H1 (cell line): ENCODE results near the gene PRRG2.

Experiments used
- ATF2 ChIP-seq: IDR thresholded peaks from 2 replicates; pipeline ENCODE4 v1.6.1; 2012; ENCODE audit warnings: low read length, inconsistent platforms
- CTCF ChIP-seq, 3 experiments: IDR thresholded peaks; 1 replicate in 2 of 3; 2 replicates in 1 of 3; pipeline versions ENCODE4 v1.5.1 to v1.6.1; 2011; ENCODE audit warnings: low read length in 3 of 3, mild to moderate bottlenecking in 3 of 3, inconsistent platforms in 2 of 3, low read depth in 1 of 3, moderate library complexity in 1 of 3; ENCODE audit not compliant: insufficient read depth in 1 of 3; ENCODE audit errors: control extremely low read depth in 1 of 3
- EGR1 ChIP-seq: IDR thresholded peaks from 2 replicates; pipeline ENCODE4 v1.6.1; 2011; ENCODE audit warnings: low read depth, low read length, borderline replicate concordance
- SIN3A ChIP-seq, 2 experiments: IDR thresholded peaks in 1 of 2; conservative IDR thresholded peaks in 1 of 2; 2 replicates each; pipeline ENCODE4 v1.6.1; 2011 to 2012; ENCODE audit warnings: low read length in 2 of 2, improper control_type of control experiment in 1 of 2, low read depth in 1 of 2, mild to moderate bottlenecking in 1 of 2
- SP2 ChIP-seq: IDR thresholded peaks from 2 replicates; pipeline ENCODE4 v1.6.1; 2012; ENCODE audit warnings: mild to moderate bottlenecking, low read length, inconsistent platforms
- USF2 ChIP-seq: IDR thresholded peaks from 2 replicates; pipeline ENCODE4 v1.6.1; 2011; ENCODE audit warnings: low read length, improper control_type of control experiment

GRCh38 chr19:49579193-49579592 is 1.9 kb upstream of the PRRG2 start:
- no peak for TF ChIP-seq SIN3A (conservative IDR thresholded peaks at IDR 0.05 in 1 of 2, IDR thresholded peaks at IDR 0.05 in 1 of 2; ENCODE audit: low read depth in 1 of 2, low read length in 2 of 2)
- TF ChIP-seq USF2 = no peak
- TF ChIP-seq SP2 = no peak
- no peak for TF ChIP-seq ATF2
- no peak for TF ChIP-seq CTCF (IDR thresholded peaks at IDR 0.05; ENCODE audit: control extremely low read depth in 1 of 3, insufficient read depth in 1 of 3, low read depth in 1 of 3, low read length in 3 of 3)
- TF ChIP-seq EGR1 = no peak
